RPMI7951 (cell line): ENCODE measurements around the gene C4orf50. TPM values are rescaled to one million over a fixed set of nuclear protein-coding genes. Genes with fewer than 3 reads are reported as not detected.

ENCODE experiments used
- DNase-seq: peaks from one replicate; pipeline ENCODE4 v3.0.0-alpha.2; 2012; ENCODE audit warnings: low read depth
- total RNA-seq: library from RNA; depleted of rRNA; stranded (reverse); fragments of >200 nt; shearing (Covaris generic); gene quantifications from 2 replicates; pipeline ENCODE4 v1.2.3, GENCODE V29; 2014

C4orf50 gene
- total RNA-seq, 1 experiment from 2014 or later: not detected

- no peak for DNase-seq
Observed at GRCh38 chr4:5992828-5993321, 25.4 kb downstream of the C4orf50 start.

GRCh38 chr4:5992171-5992827 is 25.9 kb downstream of the C4orf50 start:
- DNase-seq: no peak

- no peak for DNase-seq
Observed at GRCh38 chr4:5991405-5991804, 26.8 kb downstream of the C4orf50 start.

GRCh38 chr4:5990446-5991160 is 27.6 kb downstream of the C4orf50 start:
- no peak for DNase-seq

GRCh38 chr4:5989236-5990225 is 28.7 kb downstream of the C4orf50 start:
- DNase-seq: no peak

- DNase-seq: peak; percentile 25
Observed at GRCh38 chr4:5988086-5988845, 30.0 kb downstream of the C4orf50 start.

GRCh38 chr4:5984843-5985242 is 33.4 kb downstream of the C4orf50 start:
- DNase-seq: no peak

GRCh38 chr4:5982156-5982973 is 35.9 kb downstream of the C4orf50 start:
- DNase-seq: peak; percentile 8

- no peak for DNase-seq
Observed at GRCh38 chr4:5980436-5981155, 37.6 kb downstream of the C4orf50 start.

- peak; percentile 14 for DNase-seq
Observed at GRCh38 chr4:5979981-5980380, 38.2 kb downstream of the C4orf50 start.

GRCh38 chr4:5976921-5977320 is 41.3 kb downstream of the C4orf50 start:
- DNase-seq: no peak

GRCh38 chr4:5976431-5976830 is 41.8 kb downstream of the C4orf50 start:
- no peak for DNase-seq

GRCh38 chr4:5974321-5974720 is 43.9 kb downstream of the C4orf50 start:
- DNase-seq: no peak

GRCh38 chr4:5973486-5974220 is 44.6 kb downstream of the C4orf50 start:
- DNase-seq: no peak

- DNase-seq: no peak
Observed at GRCh38 chr4:5973033-5973432, 45.2 kb downstream of the C4orf50 start.

- no peak for DNase-seq
Observed at GRCh38 chr4:5972571-5972970, 45.7 kb downstream of the C4orf50 start.

GRCh38 chr4:5971078-5971450 is 47.2 kb downstream of the C4orf50 start:
- DNase-seq: no peak

GRCh38 chr4:5970381-5971077 is 47.7 kb downstream of the C4orf50 start:
- DNase-seq: no peak
